Activated B cell treated with CpG ODN at 0.5 μM for 24 hours (primary cell): ENCODE results near the gene CACNA2D3. TPM values are rescaled to one million over a fixed set of nuclear protein-coding genes. Genes with fewer than 3 reads are reported as not detected.

ENCODE experiments used
- ATAC-seq: fragments of 200-7000 bp; cut with Tn5 transposase; one replicate; pipeline ENCODE4 v1.10.0; 2021; ENCODE audit warnings: low read depth, mild to moderate bottlenecking, moderate library complexity
- CTCF ChIA-PET: fragments of 350-600 bp; sonication (Branson Sonifier 250); formaldehyde crosslinking; loops from one replicate; lab custom pipeline; 2021; ENCODE audit warnings: antibody characterized with exemption; lab: Charles Lee
- POLR2A ChIA-PET: fragments of 350-600 bp; sonication (Branson Sonifier 250); formaldehyde crosslinking; loops from one replicate; lab custom pipeline; 2021; ENCODE audit warnings: antibody characterized with exemption; lab: Charles Lee
- DNase-seq: peaks from one replicate; pipeline ENCODE4 v3.0.0; 2022
- H3K27ac Mint-ChIP-seq: one replicate; pipeline ENCODE4 v1.8.0; 2020; ENCODE audit warnings: mixed read lengths
- H3K27me3 Mint-ChIP-seq: one replicate; pipeline ENCODE4 v1.8.0; 2021; ENCODE audit warnings: mixed read lengths
- H3K36me3 Mint-ChIP-seq: one replicate; pipeline ENCODE4 v1.8.0; 2021; ENCODE audit warnings: low read depth, mixed read lengths
- H3K4me1 Mint-ChIP-seq: one replicate; pipeline ENCODE4 v1.8.0; 2021; ENCODE audit warnings: mixed read lengths
- H3K4me3 Mint-ChIP-seq: one replicate; pipeline ENCODE4 v1.8.0; 2020; ENCODE audit warnings: mild to moderate bottlenecking, mixed read lengths
- H3K9me3 Mint-ChIP-seq: one replicate; pipeline ENCODE4 v1.8.0; 2020; ENCODE audit warnings: mixed read lengths
- CTCF ChIP-seq: fragments of 200-600 bp; IDR thresholded peaks from one replicate; pipeline ENCODE4 v1.8.0; 2022; ENCODE audit warnings: antibody characterized with exemption, mild to moderate bottlenecking
- intact Hi-C: fragments of 100-400 bp; cut with micrococcal nuclease; formaldehyde crosslinking; loops from one replicate; pipeline ENCODE4 v1.15.1; 2024
- total RNA-seq: library from RNA; stranded (reverse); gene quantifications from 2 replicates; pipeline ENCODE4 v1.2.3, GENCODE V29; 2022

CACNA2D3 gene
- total RNA-seq, 1 donor from 2014 or later: not detected

GRCh38 chr3:54408328-54408727 lies 286.0 kb downstream of the CACNA2D3 start:
- no peak overlapping the region for H3K4me3 Mint-ChIP-seq
- H3K27ac Mint-ChIP-seq: no peak overlapping the region
- H3K36me3 Mint-ChIP-seq: no peaks in the 10 kb centered on the region
- ChIA-PET CTCF (no interaction called here), POLR2A (no interaction called here)
- no peak for TF ChIP-seq CTCF
- H3K27me3 Mint-ChIP-seq: peaks cover 2% of the 10 kb centered on the region
- peaks cover 4% of the 10 kb centered on the region for H3K9me3 Mint-ChIP-seq
- no peak for DNase-seq
- no peaks in the 10 kb centered on the region for H3K4me1 Mint-ChIP-seq
- intact Hi-C loops: no loop called here
- ATAC-seq: no peak

GRCh38 chr3:54421943-54422342 lies 299.6 kb downstream of the CACNA2D3 start:
- ATAC-seq (no peak), DNase-seq (no peak)
- no peak for TF ChIP-seq CTCF
- Mint-ChIP-seq H3K4me3 (no peak overlapping the region), H3K36me3 (no peaks in the 10 kb centered on the region), H3K9me3 (no peaks in the 10 kb centered on the region), H3K27ac (no peak overlapping the region), H3K27me3 (no peaks in the 10 kb centered on the region), H3K4me1 (no peaks in the 10 kb centered on the region)
- ChIA-PET POLR2A (no interaction called here), CTCF (no interaction called here)
- intact Hi-C loops: no loop called here

GRCh38 chr3:54424292-54424691 lies 301.9 kb downstream of the CACNA2D3 start:
- ChIA-PET POLR2A (no interaction called here), CTCF (interaction anchor here (1.1 kb wide), 1 partner anchor 8 kb away, joined by 3 read pairs; no protein-coding TSS in a partner anchor)
- no peaks in the 10 kb centered on the region for H3K9me3 Mint-ChIP-seq
- ATAC-seq (no peak), DNase-seq (no peak)
- H3K36me3 Mint-ChIP-seq: no peaks in the 10 kb centered on the region
- peaks cover 2% of the 10 kb centered on the region for H3K27me3 Mint-ChIP-seq
- no peak overlapping the region for H3K4me3 Mint-ChIP-seq
- H3K4me1 Mint-ChIP-seq: no peaks in the 10 kb centered on the region
- no peak overlapping the region for H3K27ac Mint-ChIP-seq
- intact Hi-C loops: no loop called here
- TF ChIP-seq CTCF: no peak

GRCh38 chr3:54426381-54426780 lies 304.0 kb downstream of the CACNA2D3 start:
- no peaks in the 10 kb centered on the region for H3K36me3 Mint-ChIP-seq
- TF ChIP-seq CTCF: no peak
- H3K9me3 Mint-ChIP-seq: no peaks in the 10 kb centered on the region
- CTCF ChIA-PET: no interaction called here
- H3K4me3 Mint-ChIP-seq: no peak overlapping the region
- H3K27me3 Mint-ChIP-seq: peaks cover 2% of the 10 kb centered on the region
- POLR2A ChIA-PET: interaction anchor here (0.6 kb wide), 1 partner anchor 485 kb away, joined by 3 read pairs; no protein-coding TSS in a partner anchor
- DNase-seq (no peak), ATAC-seq (no peak)
- H3K27ac Mint-ChIP-seq: no peak overlapping the region
- no peaks in the 10 kb centered on the region for H3K4me1 Mint-ChIP-seq
- intact Hi-C loops: no loop called here

- ATAC-seq: no peak
- intact Hi-C loops: no loop called here
- TF ChIP-seq CTCF: no peak
- Mint-ChIP-seq H3K4me3 (no peak overlapping the region), H3K27ac (no peak overlapping the region), H3K36me3 (no peaks in the 10 kb centered on the region), H3K4me1 (no peaks in the 10 kb centered on the region), H3K9me3 (no peaks in the 10 kb centered on the region), H3K27me3 (peaks cover 2% of the 10 kb centered on the region)
- DNase-seq: no peak
- CTCF ChIA-PET: interaction anchor here (1.4 kb wide), 1 partner anchor 11 kb away, joined by 4 read pairs; no protein-coding TSS in a partner anchor
- POLR2A ChIA-PET: no interaction called here
These were observed 305.1 kb downstream of the CACNA2D3 start for GRCh38 chr3:54427501-54427900.
